PC-3 (cell line): ENCODE measurements around the gene SYTL1. TPM values are rescaled to one million over a fixed set of nuclear protein-coding genes. Genes with fewer than 3 reads are reported as not detected.

Source experiments
- ATAC-seq: fragments of 200-7000 bp; cut with Tn5 transposase; 2 replicates; pipeline ENCODE4 v1.9.1; 2020; ENCODE audit warnings: mild to moderate bottlenecking, moderate library complexity
- BruUV-seq: library from RNA; stranded (reverse); fragments of 400-500 nt; replicated peaks from 2 replicates; lab custom pipeline; 2021; lab: Mats Ljungman, UMichigan
- CTCF ChIA-PET: fragments of 300-600 bp; sonication (Branson Sonifier 250); formaldehyde crosslinking; loops from one replicate; lab custom pipeline; 2022; ENCODE audit warnings: antibody characterized with exemption; lab: Charles Lee
- POLR2A ChIA-PET: fragments of 300-600 bp; sonication (Branson Sonifier 250); formaldehyde crosslinking; loops from one replicate; lab custom pipeline; 2022; ENCODE audit warnings: antibody characterized with exemption; ENCODE audit not compliant: unreplicated experiment; lab: Charles Lee
- DNase-seq: peaks from one replicate; pipeline ENCODE4 v3.0.0-alpha.2; 2015
- H2AFZ ChIP-seq: fragments of 300-600 bp; sonication (generic); 2 replicates; pipeline ENCODE4 v1.6.0; 2016; ENCODE audit warnings: antibody characterized with exemption, low read length
- H3F3A ChIP-seq: fragments of 300-600 bp; sonication (generic); one replicate; pipeline ENCODE4 v1.6.0; 2017; ENCODE audit warnings: antibody characterized with exemption, low read length, control low read depth, mild to moderate bottlenecking; ENCODE audit not compliant: unreplicated experiment
- H3K27ac ChIP-seq: fragments of 300-600 bp; sonication (generic); 2 replicates; pipeline ENCODE4 v1.5.1; 2016; ENCODE audit warnings: mild to moderate bottlenecking, low read length
- H3K27me3 ChIP-seq: fragments of 300-600 bp; sonication (generic); 2 replicates; pipeline ENCODE4 v1.6.1; 2016; ENCODE audit warnings: low read length, mixed read lengths
- H3K36me3 ChIP-seq: fragments of 300-600 bp; sonication (generic); 2 replicates; pipeline ENCODE4 v1.6.1; 2016; ENCODE audit warnings: low read depth, mixed run types, low read length, mixed read lengths
- H3K4me1 ChIP-seq: fragments of 300-600 bp; sonication (generic); 2 replicates; pipeline ENCODE4 v1.5.1; 2016; ENCODE audit warnings: low read length; ENCODE audit not compliant: insufficient read depth
- H3K4me2 ChIP-seq: fragments of 300-600 bp; sonication (generic); 2 replicates; pipeline ENCODE4 v1.6.0; 2016; ENCODE audit warnings: low read length
- H3K4me3 ChIP-seq: fragments of 300-600 bp; sonication (generic); 2 replicates; pipeline ENCODE4 v1.5.1; 2016; ENCODE audit warnings: mild to moderate bottlenecking, low read length, mixed read lengths
- H3K79me2 ChIP-seq: fragments of 300-600 bp; sonication (generic); 2 replicates; pipeline ENCODE4 v1.6.1; 2017; ENCODE audit warnings: low read length, mixed read lengths
- H3K9ac ChIP-seq: fragments of 300-600 bp; sonication (generic); 2 replicates; pipeline ENCODE4 v1.6.0; 2016; ENCODE audit warnings: mild to moderate bottlenecking, low read length
- H3K9me2 ChIP-seq: fragments of 300-600 bp; sonication (generic); replicated peaks from 2 replicates; pipeline ENCODE4 v1.6.1; 2016; ENCODE audit warnings: mixed run types, low read length, mixed read lengths
- H3K9me3 ChIP-seq: fragments of 300-600 bp; sonication (generic); 2 replicates; pipeline ENCODE4 v1.6.1; 2016; ENCODE audit warnings: low read length, mixed read lengths
- H4K20me1 ChIP-seq: fragments of 300-600 bp; sonication (generic); 2 replicates; pipeline ENCODE4 v1.6.1; 2016; ENCODE audit warnings: low read length, mixed read lengths
- CTCF ChIP-seq: fragments of 300-600 bp; sonication (generic); conservative IDR thresholded peaks from 2 replicates; pipeline ENCODE4 v1.5.1; 2017; ENCODE audit warnings: antibody characterized with exemption, low read depth, mild to moderate bottlenecking, low read length
- EZH2 ChIP-seq: fragments of 300-600 bp; sonication (generic); IDR thresholded peaks from one replicate; pipeline ENCODE4 v1.6.1; 2017; ENCODE audit warnings: antibody characterized with exemption, mild to moderate bottlenecking, low read length; ENCODE audit not compliant: unreplicated experiment
- EZH2phosphoT487 ChIP-seq: fragments of 300-600 bp; sonication (generic); IDR thresholded peaks from 2 replicates; pipeline ENCODE4 v1.6.1; 2018; ENCODE audit warnings: mild to moderate bottlenecking, antibody characterized with exemption, low read length, borderline replicate concordance
- intact Hi-C: fragments of 100-400 bp; cut with micrococcal nuclease; formaldehyde crosslinking; loops from 2 replicates; pipeline ENCODE4 v1.9.0; 2023
- total RNA-seq: library from RNA; depleted of rRNA; stranded (reverse); fragments of >200 nt; gene quantifications from 2 replicates; pipeline ENCODE4 v1.2.3, GENCODE V29; 2014

The SYTL1 gene
- total RNA-seq, 1 experiment from 2014 or later = 26.8 TPM

- Histone ChIP-seq H3K9me2 (no peaks in the 10 kb centered on the region), H3K4me1 (no peaks in the 10 kb centered on the region), H2AFZ (no peak overlapping the region), H3K36me3 (peaks cover 12% of the 10 kb centered on the region), H3K4me2 (no peak overlapping the region), H3K9me3 (no peaks in the 10 kb centered on the region), H4K20me1 (no peaks in the 10 kb centered on the region), H3K4me3 (no peak overlapping the region), H3K27me3 (no peaks in the 10 kb centered on the region), H3K9ac (no peak overlapping the region), H3F3A (no peaks in the 10 kb centered on the region), H3K27ac (no peak overlapping the region), H3K79me2 (no peaks in the 10 kb centered on the region)
- ChIA-PET POLR2A (no interaction called here), CTCF (no interaction called here)
- no peak for ATAC-seq
- intact Hi-C loops = no loop called here
- TF ChIP-seq CTCF = no peak
- no peak for TF ChIP-seq EZH2
- no peak for TF ChIP-seq EZH2phosphoT487
- no peak for DNase-seq
- BruUV-seq = no TSS peak
Observed at GRCh38 chr1:27356619-27357280, 14.9 kb downstream of the SYTL1 start.

GRCh38 chr1:27357281-27358037 lies 15.6 kb downstream of the SYTL1 start:
- POLR2A ChIA-PET = no interaction called here
- peak; percentile 44 for DNase-seq
- CTCF ChIA-PET = interaction anchor here (0.6 to 1.5 kb wide), 2 partner anchors 9 to 314 kb away, joined by 4 to 5 read pairs; partner anchors contain the start of gene MAP3K6

More at GRCh38 chr1:27357281-27358037, 15.6 kb downstream of the SYTL1 start:
- ATAC-seq = peak; percentile 75
- H3K9me2 ChIP-seq = no peaks in the 10 kb centered on the region
- no peaks in the 10 kb centered on the region for H3F3A ChIP-seq
- BruUV-seq = TSS peak; percentile 10
- intact Hi-C loops = no loop called here
- no peaks in the 10 kb centered on the region for H3K27me3 ChIP-seq
- no peak for TF ChIP-seq EZH2
- peak; percentile 88 for TF ChIP-seq CTCF
- TF ChIP-seq EZH2phosphoT487 = no peak
- no peak overlapping the region for H2AFZ ChIP-seq
- no peak overlapping the region for H3K9ac ChIP-seq
- no peak overlapping the region for H3K27ac ChIP-seq
- H3K79me2 ChIP-seq = no peaks in the 10 kb centered on the region
- no peaks in the 10 kb centered on the region for H3K4me1 ChIP-seq
- peaks cover 12% of the 10 kb centered on the region for H3K36me3 ChIP-seq
- no peaks in the 10 kb centered on the region for H4K20me1 ChIP-seq
- H3K4me2 ChIP-seq = no peak overlapping the region
- H3K9me3 ChIP-seq = no peaks in the 10 kb centered on the region
- no peak overlapping the region for H3K4me3 ChIP-seq
